ENCODE data around the gene RAB13.
A peak's percentile ranks its signal among the peaks of the same experiment; 100 is the strongest.

Gene RAB13

GRCh38 chr1:153977250-153978240, 8.6 kb downstream of the RAB13 start, which contains the start of gene JTB:
Gene JTB (minus strand): TSS chr1:153977674. CDS start chr1:153977252, 422 bp downstream.
- DNase-seq: peak; percentile 89

GRCh38 chr1:153976819-153977249, 9.3 kb downstream of the RAB13 start:
- DNase-seq: peak; percentile 49

- no peak for DNase-seq
These were observed 12.6 kb downstream of the RAB13 start for GRCh38 chr1:153973525-153973924.

- DNase-seq: no peak
These were observed 13.1 kb downstream of the RAB13 start for GRCh38 chr1:153973071-153973470.

- no peak for DNase-seq
These were observed 15.8 kb downstream of the RAB13 start for GRCh38 chr1:153970346-153970745.

GRCh38 chr1:153968972-153969371, 17.2 kb downstream of the RAB13 start:
- DNase-seq: no peak

- DNase-seq: peak; percentile 19
These were observed 17.7 kb downstream of the RAB13 start for GRCh38 chr1:153968408-153968807.

GRCh38 chr1:153968000-153968363, 18.2 kb downstream of the RAB13 start:
- DNase-seq: no peak

GRCh38 chr1:153967107-153967999, 18.8 kb downstream of the RAB13 start, which contains the start of gene CREB3L4:
Gene CREB3L4 (plus strand): TSS chr1:153967902. CDS start chr1:153968526, 624 bp downstream.
- peak; percentile 99 for DNase-seq

- DNase-seq: no peak
These were observed 22.2 kb downstream of the RAB13 start for GRCh38 chr1:153963850-153964331.

GRCh38 chr1:153963030-153963849, 22.9 kb downstream of the RAB13 start, which contains the start of gene SLC39A1:
Gene SLC39A1 (minus strand): TSS chr1:153963537. CDS start chr1:153962715, 822 bp downstream.
- peak; percentile 97 for DNase-seq

GRCh38 chr1:153962088-153963029, 23.8 kb downstream of the RAB13 start:
- DNase-seq: no peak

- no peak for DNase-seq
These were observed 24.7 kb downstream of the RAB13 start for GRCh38 chr1:153961421-153961820.

GRCh38 chr1:153960206-153960605, 25.9 kb downstream of the RAB13 start:
- no peak for DNase-seq

GRCh38 chr1:153959454-153959853, 26.7 kb downstream of the RAB13 start:
- DNase-seq: peak; percentile 35

- DNase-seq: no peak
These were observed 27.2 kb downstream of the RAB13 start for GRCh38 chr1:153958961-153959260.

GRCh38 chr1:153958111-153958960, 27.8 kb downstream of the RAB13 start, which contains the start of gene CRTC2:
Gene CRTC2 (minus strand): TSS chr1:153958612. CDS start chr1:153958497, 115 bp downstream.
- DNase-seq: peak; percentile 98

- no peak for DNase-seq
These were observed 28.4 kb downstream of the RAB13 start for GRCh38 chr1:153957744-153958110.

- DNase-seq: no peak
These were observed 29.0 kb downstream of the RAB13 start for GRCh38 chr1:153956997-153957715.
